Astrocyte (in vitro differentiated cells and primary cell): ENCODE results near the gene FBXW10. TPM values are rescaled to one million over a fixed set of nuclear protein-coding genes. Genes with fewer than 3 reads are reported as not detected.
"Not testable (repeated sequence)": the region's sequence is repeated elsewhere in the genome, so short reads cannot be mapped to it uniquely, and the experiment has no call there.

Experiments
- DNase-seq: peaks from one replicate; pipeline ENCODE4 v3.0.0-alpha.2; 2010; ENCODE audit warnings: low read depth
- FAIRE-seq: peaks from 2 replicates; lab custom pipeline; 2011; peaks lifted over from hg19 to GRCh38; lab: Jason Lieb, UNC
- H2AFZ ChIP-seq: 2 replicates; pipeline ENCODE4 v1.6.0; 2012; ENCODE audit warnings: low read depth, low read length, inconsistent platforms
- H3K27ac ChIP-seq: 2 replicates; pipeline ENCODE4 v1.5.1; 2011; ENCODE audit warnings: low read depth, low read length, inconsistent platforms
- H3K27me3 ChIP-seq: 2 replicates; pipeline ENCODE4 v1.6.0; 2011; ENCODE audit warnings: low read length, inconsistent platforms; ENCODE audit not compliant: insufficient read depth
- H3K36me3 ChIP-seq: 2 replicates; pipeline ENCODE4 v1.5.1; 2011; ENCODE audit warnings: low read length, inconsistent platforms; ENCODE audit not compliant: insufficient read depth
- H3K4me1 ChIP-seq: 2 replicates; pipeline ENCODE4 v1.5.1; 2011; ENCODE audit warnings: low read length, inconsistent platforms; ENCODE audit not compliant: insufficient read depth
- H3K4me2 ChIP-seq: 2 replicates; pipeline ENCODE4 v1.6.0; 2012; ENCODE audit warnings: low read length, inconsistent platforms
- H3K4me3 ChIP-seq: 2 replicates; pipeline ENCODE4 v1.5.1; 2011; ENCODE audit warnings: low read depth, mild to moderate bottlenecking, low read length, inconsistent platforms; ENCODE audit not compliant: insufficient read depth
- H3K79me2 ChIP-seq: 2 replicates; pipeline ENCODE4 v1.6.0; 2012; ENCODE audit warnings: mild to moderate bottlenecking, low read length, inconsistent platforms; ENCODE audit not compliant: insufficient read depth
- H3K9ac ChIP-seq: 2 replicates; pipeline ENCODE4 v1.6.0; 2012; ENCODE audit warnings: mild to moderate bottlenecking, low read length, inconsistent platforms
- H3K9me3 ChIP-seq: 2 replicates; pipeline ENCODE4 v1.5.1; 2012; ENCODE audit warnings: low read depth, mild to moderate bottlenecking, low read length, inconsistent platforms; ENCODE audit not compliant: insufficient read depth
- H4K20me1 ChIP-seq: 2 replicates; pipeline ENCODE4 v1.6.0; 2012; ENCODE audit warnings: low read length, inconsistent platforms; ENCODE audit not compliant: insufficient read depth
- H3K27ac Mint-ChIP-seq: one replicate; pipeline ENCODE4 v1.8.0; 2021; ENCODE audit warnings: mild to moderate bottlenecking, mixed read lengths; ENCODE audit not compliant: unreplicated experiment
- H3K27me3 Mint-ChIP-seq: one replicate; pipeline ENCODE4 v1.8.0; 2021; ENCODE audit warnings: low read depth, mixed read lengths; ENCODE audit not compliant: unreplicated experiment
- H3K36me3 Mint-ChIP-seq: one replicate; pipeline ENCODE4 v1.8.0; 2021; ENCODE audit warnings: low read depth, mixed read lengths; ENCODE audit not compliant: unreplicated experiment
- H3K4me1 Mint-ChIP-seq: one replicate; pipeline ENCODE4 v1.8.0; 2021; ENCODE audit warnings: low read depth, mixed read lengths; ENCODE audit not compliant: unreplicated experiment
- H3K4me3 Mint-ChIP-seq: one replicate; pipeline ENCODE4 v1.8.0; 2021; ENCODE audit warnings: mild to moderate bottlenecking, moderate library complexity, mixed read lengths; ENCODE audit not compliant: unreplicated experiment
- H3K9me3 Mint-ChIP-seq: one replicate; pipeline ENCODE4 v1.8.0; 2021; ENCODE audit warnings: mild to moderate bottlenecking, mixed read lengths; ENCODE audit not compliant: unreplicated experiment
- total RNA-seq: library from RNA; stranded (reverse); gene quantifications from 2 replicates; pipeline ENCODE4 v1.2.1, GENCODE V29; 2021

The FBXW10 gene
- total RNA-seq, 1 donor from 2014 or later: not detected

DNA sequence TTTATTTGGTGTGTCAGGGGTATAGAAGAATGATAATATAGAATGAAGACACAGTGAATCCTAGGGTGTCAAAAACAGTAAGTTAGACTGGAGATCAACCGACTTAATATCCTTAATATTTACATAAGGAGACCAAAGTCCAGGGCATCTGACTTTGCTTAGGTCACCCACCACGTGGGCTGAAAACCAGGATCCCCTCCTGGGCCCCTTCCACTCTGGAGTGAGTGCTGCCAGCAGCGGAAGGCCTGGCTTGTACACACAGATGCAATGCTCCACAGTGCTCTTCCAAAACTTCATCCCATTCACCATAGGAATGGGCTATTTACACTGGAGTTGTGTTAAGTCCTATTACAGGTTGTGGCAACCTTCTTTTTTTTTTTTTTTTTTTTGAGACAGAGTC lies 2.7 kb downstream of the FBXW10 start:
- H3K79me2 ChIP-seq, H3K36me3 ChIP-seq, H3K4me1 Mint-ChIP-seq, H3K4me1 ChIP-seq, H3K9me3 Mint-ChIP-seq, H3K9ac ChIP-seq, H3K27me3 ChIP-seq, FAIRE-seq, H3K9me3 ChIP-seq, H3K27me3 Mint-ChIP-seq, H3K36me3 Mint-ChIP-seq, DNase-seq, H3K27ac Mint-ChIP-seq, H3K4me3 Mint-ChIP-seq, H3K4me2 ChIP-seq, H2AFZ ChIP-seq, H3K4me3 ChIP-seq, H3K27ac ChIP-seq, H4K20me1 ChIP-seq: not testable (repeated sequence)

DNA sequence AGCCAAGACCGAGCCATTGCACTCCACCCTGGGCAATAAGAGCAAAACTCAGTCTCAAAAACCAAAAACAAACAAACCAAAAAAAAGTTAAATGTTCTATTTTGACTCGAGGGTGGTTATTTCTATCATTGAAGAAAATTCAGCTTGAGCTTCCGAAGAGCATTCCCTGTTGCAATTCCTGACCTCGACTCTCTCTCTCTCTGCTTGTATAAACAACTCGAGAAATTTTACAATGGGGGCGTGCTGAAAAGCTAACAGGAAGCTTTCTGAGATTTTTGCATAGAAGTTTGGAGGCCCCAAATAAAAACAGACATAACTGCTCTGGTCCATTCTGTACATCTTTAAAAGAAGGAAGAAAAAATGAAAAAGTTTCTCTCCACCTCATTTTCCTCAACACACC lies 3.6 kb downstream of the FBXW10 start:
- H3K4me3 ChIP-seq, H3K79me2 ChIP-seq, H3K9me3 ChIP-seq, H3K4me1 Mint-ChIP-seq, H3K27ac Mint-ChIP-seq, H2AFZ ChIP-seq, H3K36me3 ChIP-seq, H3K9ac ChIP-seq, H3K9me3 Mint-ChIP-seq, H3K4me3 Mint-ChIP-seq, H3K4me2 ChIP-seq, FAIRE-seq, H3K27ac ChIP-seq, H4K20me1 ChIP-seq, H3K27me3 ChIP-seq, H3K27me3 Mint-ChIP-seq, H3K36me3 Mint-ChIP-seq, H3K4me1 ChIP-seq, DNase-seq: not testable (repeated sequence)

DNA sequence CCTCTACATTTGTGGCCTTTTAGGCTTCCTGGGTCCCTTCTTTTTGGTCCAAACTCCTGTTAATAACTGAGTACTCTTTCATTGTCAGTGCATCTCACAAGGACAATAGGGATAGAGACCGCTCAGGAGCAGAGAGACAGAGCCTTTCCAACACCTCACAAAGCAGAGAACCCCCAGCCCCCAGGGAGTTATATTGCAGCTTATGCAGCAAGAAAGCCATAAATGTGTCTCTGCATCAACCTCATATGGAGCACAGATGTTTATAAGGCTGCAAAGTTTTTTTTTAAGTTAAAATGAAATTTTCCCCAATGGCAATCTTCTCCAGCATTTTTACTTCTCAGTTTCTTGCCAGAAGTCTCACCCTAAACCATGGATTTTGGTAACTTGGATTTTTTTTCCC lies 6.4 kb downstream of the FBXW10 start:
- not testable (repeated sequence) for H3K27ac ChIP-seq, H3K9ac ChIP-seq, DNase-seq, FAIRE-seq, H3K36me3 ChIP-seq, H3K4me3 Mint-ChIP-seq, H3K36me3 Mint-ChIP-seq, H3K79me2 ChIP-seq, H3K27ac Mint-ChIP-seq, H3K27me3 ChIP-seq, H3K4me1 Mint-ChIP-seq, H3K9me3 Mint-ChIP-seq, H3K4me3 ChIP-seq, H3K9me3 ChIP-seq, H2AFZ ChIP-seq, H4K20me1 ChIP-seq, H3K4me1 ChIP-seq, H3K27me3 Mint-ChIP-seq, H3K4me2 ChIP-seq

DNA sequence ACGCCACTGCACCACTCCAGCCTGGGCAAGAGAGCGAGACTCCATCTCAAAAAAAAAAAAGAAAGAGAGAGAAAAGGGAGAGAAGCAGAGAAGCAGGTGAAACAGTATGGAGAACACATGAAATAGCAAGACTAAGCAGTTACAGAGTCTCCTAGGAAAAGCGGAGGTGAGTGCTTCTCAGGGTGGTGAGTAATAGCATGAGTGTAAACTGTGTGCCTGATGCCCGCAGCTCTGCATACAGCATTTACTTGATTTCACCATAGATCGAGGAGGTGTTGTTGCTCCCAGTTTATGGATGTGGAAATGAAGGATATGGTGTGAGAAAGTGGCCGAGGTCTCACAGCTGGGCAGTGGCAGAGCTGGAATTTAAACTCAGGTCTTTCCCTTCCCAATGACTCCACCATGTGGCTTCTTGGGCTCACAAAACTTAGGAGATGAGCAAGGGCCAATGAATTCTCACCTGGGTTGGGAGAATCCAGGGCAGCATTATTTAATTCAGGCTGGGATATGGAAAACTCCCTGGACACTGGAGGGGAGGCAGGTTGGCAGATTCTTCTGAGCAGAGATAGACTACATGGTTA lies 10.1 kb downstream of the FBXW10 start:
- H3K79me2 ChIP-seq, H3K4me3 Mint-ChIP-seq, H3K36me3 ChIP-seq, H3K27ac Mint-ChIP-seq, H3K27me3 Mint-ChIP-seq, H3K4me1 Mint-ChIP-seq, FAIRE-seq, H3K4me3 ChIP-seq, H3K9me3 Mint-ChIP-seq, H4K20me1 ChIP-seq, H3K4me1 ChIP-seq, H3K9me3 ChIP-seq, H3K36me3 Mint-ChIP-seq, H3K27me3 ChIP-seq, H2AFZ ChIP-seq, H3K9ac ChIP-seq, H3K4me2 ChIP-seq, H3K27ac ChIP-seq, DNase-seq: not testable (repeated sequence)

DNA sequence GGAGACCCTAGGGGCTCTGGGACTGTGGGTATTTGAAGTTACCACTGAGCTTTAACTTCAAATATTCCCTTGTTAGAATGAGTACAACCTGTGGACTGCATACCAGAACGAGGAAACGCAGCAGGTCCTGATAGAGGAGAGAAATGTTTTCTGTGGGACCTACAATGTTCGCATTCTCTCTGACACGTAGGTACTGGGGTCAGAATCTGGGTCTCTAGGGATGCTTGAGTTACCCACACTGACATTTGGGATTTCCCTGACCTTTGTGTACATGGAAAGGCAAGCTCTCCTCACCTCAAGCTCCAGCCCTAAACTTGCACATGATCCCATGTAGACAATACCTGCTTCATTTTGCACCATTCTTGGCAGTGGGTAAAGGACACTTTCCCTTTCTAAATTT lies 12.1 kb downstream of the FBXW10 start:
- H4K20me1 ChIP-seq, FAIRE-seq, H3K27me3 Mint-ChIP-seq, H3K4me1 ChIP-seq, H3K36me3 Mint-ChIP-seq, H2AFZ ChIP-seq, H3K27me3 ChIP-seq, H3K4me2 ChIP-seq, DNase-seq, H3K9me3 ChIP-seq, H3K4me3 ChIP-seq, H3K9me3 Mint-ChIP-seq, H3K27ac ChIP-seq, H3K4me3 Mint-ChIP-seq, H3K27ac Mint-ChIP-seq, H3K36me3 ChIP-seq, H3K4me1 Mint-ChIP-seq, H3K79me2 ChIP-seq, H3K9ac ChIP-seq: not testable (repeated sequence)

DNA sequence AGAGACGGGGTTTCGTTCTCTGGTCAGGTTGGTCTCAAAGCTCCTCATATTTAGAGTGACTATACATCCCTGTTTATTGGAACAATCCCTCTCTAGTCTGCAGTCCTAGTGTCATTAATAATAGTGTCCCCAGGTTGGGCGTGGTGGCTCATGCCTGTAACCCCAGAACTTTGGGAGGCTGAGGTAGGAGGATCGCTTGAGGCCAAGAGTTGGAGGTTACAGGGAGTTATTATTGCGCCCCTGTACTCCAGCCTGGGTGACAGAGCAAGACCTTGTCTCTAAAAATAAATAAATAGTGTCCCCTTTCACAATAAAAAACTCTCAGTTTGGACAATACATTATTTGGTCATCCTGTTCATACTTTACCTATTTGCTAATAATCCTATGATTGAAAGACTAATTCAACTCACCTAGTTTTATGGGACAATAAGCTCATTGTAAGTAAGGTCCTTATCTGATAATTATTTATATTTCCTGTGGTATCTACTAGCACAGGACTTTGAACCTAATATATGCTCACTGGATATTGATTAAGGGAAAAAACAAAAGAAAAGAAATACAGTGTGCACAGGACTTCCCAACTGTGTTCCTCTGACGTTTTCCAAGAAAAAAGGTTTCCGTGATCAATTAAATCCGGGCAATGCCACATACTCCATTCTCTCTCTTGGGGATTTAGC lies 13.7 kb downstream of the FBXW10 start:
- H4K20me1 ChIP-seq, H3K4me2 ChIP-seq, H3K27me3 ChIP-seq, H3K27ac Mint-ChIP-seq, H3K4me3 ChIP-seq, DNase-seq, H3K36me3 Mint-ChIP-seq, H3K36me3 ChIP-seq, H3K9me3 Mint-ChIP-seq, FAIRE-seq, H2AFZ ChIP-seq, H3K4me1 Mint-ChIP-seq, H3K4me1 ChIP-seq, H3K4me3 Mint-ChIP-seq, H3K27ac ChIP-seq, H3K9me3 ChIP-seq, H3K9ac ChIP-seq, H3K79me2 ChIP-seq, H3K27me3 Mint-ChIP-seq: not testable (repeated sequence)
